GM19240 (cell line): ENCODE measurements around the gene HSD11B2.

ENCODE experiments used
- DNase-seq: peaks from one replicate; pipeline ENCODE4 v3.0.0; 2011; ENCODE audit warnings: low spot score; ENCODE audit not compliant: insufficient read length

HSD11B2 gene

DNA sequence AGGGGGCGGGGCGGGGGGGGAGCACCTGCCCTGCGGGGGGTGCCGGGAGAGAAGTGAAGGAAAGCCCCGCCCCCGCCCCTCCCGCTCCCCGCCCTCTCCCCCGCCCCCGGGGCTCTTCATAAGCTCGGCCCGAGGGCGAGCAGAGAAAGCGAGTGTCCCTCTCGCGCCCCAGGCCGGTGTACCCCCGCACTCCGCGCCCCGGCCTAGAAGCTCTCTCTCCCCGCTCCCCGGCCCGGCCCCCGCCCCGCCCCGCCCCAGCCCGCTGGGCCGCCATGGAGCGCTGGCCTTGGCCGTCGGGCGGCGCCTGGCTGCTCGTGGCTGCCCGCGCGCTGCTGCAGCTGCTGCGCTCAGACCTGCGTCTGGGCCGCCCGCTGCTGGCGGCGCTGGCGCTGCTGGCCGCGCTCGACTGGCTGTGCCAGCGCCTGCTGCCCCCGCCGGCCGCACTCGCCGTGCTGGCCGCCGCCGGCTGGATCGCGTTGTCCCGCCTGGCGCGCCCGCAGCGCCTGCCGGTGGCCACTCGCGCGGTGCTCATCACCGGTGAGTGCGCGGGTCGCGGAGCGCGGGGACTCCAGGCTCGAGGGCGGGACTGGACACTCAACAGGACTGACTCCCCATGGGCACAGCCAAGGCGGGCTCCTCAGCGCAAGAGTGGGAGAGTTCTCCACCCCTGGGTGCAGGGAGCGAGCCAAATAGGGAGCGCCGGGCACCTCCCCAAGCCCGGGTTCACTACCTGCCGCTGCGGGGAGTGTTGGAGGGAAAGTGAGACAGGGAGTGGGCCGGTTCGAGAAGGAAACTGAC is at the start of gene HSD11B2:
HSD11B2 (plus strand) TSS at position 145 of the 798 bp plus-strand sequence; CDS start at position 273, 128 bp downstream.
- DNase-seq, result no peak

DNA sequence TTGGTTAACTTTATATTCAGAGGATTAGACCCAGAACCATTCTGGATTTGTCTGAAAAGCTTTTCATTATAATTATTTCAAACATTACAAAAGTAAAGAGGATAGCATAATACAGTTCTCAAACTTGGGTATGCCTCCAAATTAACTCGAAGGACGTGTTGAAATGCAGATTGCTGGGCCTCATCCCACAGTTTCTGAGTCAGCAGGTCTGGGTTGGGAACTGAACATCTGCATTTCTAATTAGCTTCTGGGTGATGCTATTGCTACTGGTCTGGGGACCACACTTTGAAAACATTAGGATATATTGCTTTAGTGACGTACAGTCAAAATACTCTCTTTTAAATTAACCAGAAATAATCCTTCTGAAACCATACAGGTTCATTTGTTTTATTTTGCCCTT is 47.6 kb upstream of the HSD11B2 start:
- DNase-seq, result no peak

DNA sequence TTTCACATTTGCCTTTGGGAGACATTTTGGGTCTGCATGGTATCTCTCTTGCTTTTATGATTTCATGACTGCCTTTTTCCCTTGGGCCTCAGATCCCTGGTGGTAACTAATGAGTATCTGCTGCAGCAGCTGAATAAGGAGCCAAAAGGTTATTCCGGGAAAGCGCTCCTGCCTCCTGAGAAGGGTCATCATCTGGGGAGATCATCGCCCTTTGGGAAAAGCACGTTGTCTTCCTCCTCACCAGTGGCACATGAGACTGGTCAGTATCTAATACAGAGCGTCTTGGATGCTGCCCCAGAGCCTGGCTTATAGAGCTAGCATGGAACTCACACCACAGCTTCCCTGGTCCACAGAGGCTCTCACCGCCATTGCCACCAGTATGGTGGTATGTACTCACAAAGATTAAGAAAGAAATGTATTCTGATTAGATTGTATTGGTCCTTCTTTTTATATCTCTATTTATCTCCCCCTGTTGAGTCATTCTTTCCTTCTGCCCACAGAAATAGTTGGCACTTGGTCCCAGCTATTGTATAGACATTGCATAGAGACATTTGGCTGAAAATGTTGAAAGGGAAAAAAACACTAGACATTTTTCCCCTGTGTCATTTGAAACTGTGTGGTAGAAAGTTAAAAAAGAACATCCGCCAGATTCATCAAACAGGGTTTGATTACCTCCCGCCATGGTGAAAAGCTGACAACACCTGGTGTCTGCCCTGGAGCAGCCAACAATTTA is 46.0 kb upstream of the HSD11B2 start:
- no peak for DNase-seq

DNA sequence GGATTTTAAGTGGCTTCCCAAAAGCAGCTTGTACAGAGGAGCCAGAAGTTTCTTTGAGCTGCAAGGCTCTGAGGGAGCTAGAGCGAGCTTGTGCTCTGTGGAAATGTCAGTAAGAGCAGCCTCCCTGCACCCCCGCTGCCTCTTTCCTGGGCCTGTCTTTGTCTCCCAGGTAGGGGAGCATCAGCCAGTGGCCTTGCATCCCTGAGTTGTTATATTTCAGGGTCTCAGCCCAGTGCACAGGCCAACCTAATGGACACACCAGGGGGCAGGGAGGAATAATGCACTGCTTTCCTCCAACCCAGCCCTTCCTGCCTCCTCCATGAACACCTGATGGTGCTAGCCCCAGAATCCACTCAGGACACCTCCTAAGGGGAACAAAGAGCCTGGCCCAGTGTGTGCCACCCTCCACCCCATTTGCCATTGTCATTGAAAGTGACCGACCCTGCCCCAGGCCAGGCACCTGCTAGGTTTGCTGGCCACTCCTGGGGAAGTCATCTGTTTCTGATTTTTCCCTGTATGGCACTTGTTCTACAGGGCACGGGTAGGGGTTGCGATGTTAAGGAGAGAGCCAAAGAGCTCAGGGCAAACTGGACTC is 44.0 kb upstream of the HSD11B2 start:
- DNase-seq, result no peak

DNA sequence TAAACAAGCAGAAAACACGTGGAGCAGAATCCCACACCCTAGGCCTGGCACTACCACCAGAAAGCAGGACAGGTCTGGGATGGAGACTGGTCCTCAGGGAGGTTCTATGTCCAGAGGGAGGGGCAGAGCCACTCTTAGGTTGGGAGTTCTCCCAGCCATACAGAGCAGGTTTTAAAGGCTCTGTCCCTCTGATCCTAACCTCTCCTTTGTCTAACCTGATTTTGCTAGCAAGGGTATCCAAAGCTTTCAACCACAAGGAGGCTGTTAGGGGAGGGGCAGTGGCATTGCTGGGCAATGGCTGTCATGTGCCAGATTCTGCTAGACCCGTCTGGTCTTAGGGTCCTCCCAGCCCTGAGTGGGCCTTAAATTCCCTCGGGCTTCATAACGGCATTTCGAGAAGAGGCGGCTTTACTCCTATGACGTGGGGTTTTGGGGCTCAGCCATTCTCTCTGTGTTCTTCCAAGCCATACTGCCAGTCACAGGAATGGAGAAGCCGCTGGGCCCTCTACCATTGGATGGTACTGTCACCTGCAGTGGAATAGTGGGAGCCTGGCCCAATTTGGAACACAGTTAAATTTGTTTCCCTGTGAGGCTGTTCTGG is 43.3 kb upstream of the HSD11B2 start:
- no peak for DNase-seq

DNA sequence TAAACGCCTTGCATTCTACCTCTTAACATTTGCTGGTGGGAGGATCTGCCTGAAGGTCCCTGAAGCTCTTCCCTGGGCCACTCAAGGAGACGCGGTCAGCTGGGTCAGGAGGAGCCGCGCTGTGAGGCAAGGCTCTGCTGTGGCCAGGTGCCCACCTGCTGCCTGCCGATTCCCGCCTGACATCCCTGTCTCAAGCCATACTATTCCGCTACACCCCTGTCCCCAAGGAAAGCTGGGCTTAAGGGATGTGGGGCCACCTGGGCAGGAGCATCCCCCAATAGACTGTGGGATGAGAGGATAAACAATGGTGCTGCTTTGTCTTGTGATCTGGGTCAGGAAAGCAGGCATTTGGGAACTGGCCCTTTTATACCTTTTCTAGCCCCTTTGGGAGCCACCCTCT is 42.7 kb upstream of the HSD11B2 start:
- DNase-seq, result no peak

DNA sequence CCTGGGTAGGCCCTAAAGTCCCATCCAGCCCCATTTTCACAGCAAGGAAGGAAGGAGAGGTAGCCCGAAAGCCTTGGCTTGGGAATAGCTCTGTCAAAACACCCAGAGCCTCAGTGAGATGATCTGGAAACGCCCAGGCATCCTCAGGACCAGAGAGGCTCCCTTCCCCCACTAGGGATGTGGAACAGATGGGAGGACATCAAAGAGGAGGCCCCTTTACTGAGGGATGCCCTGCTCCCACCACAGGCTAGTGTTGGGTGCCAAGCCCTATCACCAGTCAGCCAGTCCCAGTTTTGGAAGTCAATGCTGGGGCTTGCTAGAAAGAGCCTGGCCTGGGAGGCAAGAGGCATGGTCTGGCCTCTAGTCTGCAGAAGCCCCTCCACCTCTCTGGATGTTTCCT is 42.3 kb upstream of the HSD11B2 start:
- no peak for DNase-seq

GRCh38 chr16:67389911-67390815 is 40.8 kb upstream of the HSD11B2 start:
- DNase-seq, result no peak

- no peak for DNase-seq
Observed at GRCh38 chr16:67390816-67391423, 40.0 kb upstream of the HSD11B2 start.

GRCh38 chr16:67391424-67392300 is 39.3 kb upstream of the HSD11B2 start:
- no peak for DNase-seq

- no peak for DNase-seq
Observed at GRCh38 chr16:67392301-67393059, 38.4 kb upstream of the HSD11B2 start.

- no peak for DNase-seq
Observed at GRCh38 chr16:67393111-67393787, 37.7 kb upstream of the HSD11B2 start, which contains the start of gene TPPP3. Gene TPPP3 (minus strand): TSS chr16:67393498. CDS start chr16:67391111, 2,387 bp downstream.

DNA sequence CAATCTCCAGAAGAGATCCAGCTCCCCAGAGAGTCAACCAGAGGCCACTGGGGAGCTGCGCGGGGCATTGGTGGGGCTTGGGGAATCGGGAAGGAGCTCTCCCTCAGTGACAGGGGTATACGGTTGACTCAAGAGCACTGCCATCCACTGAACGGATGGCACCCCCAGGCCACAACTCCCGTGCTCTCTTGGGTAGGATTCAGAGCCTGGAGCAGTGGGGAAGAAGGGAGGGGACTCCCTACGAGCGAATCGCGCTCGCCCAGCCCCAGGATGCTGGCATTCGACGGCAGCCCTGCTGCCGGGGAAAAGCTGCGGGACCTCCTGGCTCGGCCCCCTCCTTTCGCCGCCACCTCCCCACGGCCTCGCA is 37.1 kb upstream of the HSD11B2 start:
- no peak for DNase-seq

- DNase-seq, result no peak
Observed at GRCh38 chr16:67394155-67395104, 36.5 kb upstream of the HSD11B2 start.

- no peak for DNase-seq
Observed at GRCh38 chr16:67395105-67395457, 35.8 kb upstream of the HSD11B2 start.

DNA sequence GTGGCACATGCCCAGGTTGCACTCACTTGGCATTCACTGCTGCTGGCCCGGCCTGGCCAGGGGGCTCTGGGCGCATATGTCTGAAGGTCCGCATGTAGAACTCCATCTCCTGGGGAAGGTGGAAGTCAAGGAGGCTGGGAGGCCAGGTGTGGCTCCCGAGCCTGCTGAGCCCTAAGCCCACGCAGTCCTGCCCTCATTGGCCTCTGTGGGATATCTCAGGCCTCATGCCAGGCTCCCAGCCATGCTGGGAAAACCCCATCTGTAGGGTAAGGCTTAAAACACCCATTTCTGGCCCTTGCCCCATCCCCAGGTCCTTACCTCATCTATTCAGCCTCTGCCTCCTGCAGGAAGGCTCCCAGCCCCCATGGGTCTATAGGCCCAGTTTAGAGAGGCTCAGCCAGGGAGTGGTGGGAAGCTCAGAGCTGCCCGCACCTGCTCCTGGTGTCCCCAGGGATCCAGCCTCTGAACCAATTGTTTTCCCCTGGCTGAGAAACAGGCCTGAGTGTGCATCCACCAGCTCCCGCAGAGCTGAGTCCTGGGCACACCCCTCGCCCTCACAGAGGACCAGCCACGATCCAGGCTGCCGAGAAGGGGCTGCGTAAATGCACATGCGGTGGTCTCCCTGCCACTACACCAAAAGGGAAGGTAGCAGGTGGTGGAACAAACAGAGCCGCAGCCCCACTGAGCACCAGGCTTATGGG is 35.3 kb upstream of the HSD11B2 start:
- DNase-seq, result no peak
